Mucosa of gallbladder (tissue), 1 donor: ENCODE measurements around the gene PCP2. TPM values are rescaled to one million over a fixed set of nuclear protein-coding genes. Genes with fewer than 3 reads are reported as not detected.

Experiments
- DNase-seq: peaks from one replicate; pipeline ENCODE4 v3.0.0-alpha.2; 2020; ENCODE audit warnings: low spot score
- total RNA-seq: library from RNA; stranded (reverse); gene quantifications from one replicate; pipeline ENCODE4 v1.2.1, GENCODE V29; 2021
- donor health status: DM: no; HTN: no; CAD: no.

PCP2 gene
- total RNA-seq, 1 donor from 2014 or later = 4.7 TPM

DNA sequence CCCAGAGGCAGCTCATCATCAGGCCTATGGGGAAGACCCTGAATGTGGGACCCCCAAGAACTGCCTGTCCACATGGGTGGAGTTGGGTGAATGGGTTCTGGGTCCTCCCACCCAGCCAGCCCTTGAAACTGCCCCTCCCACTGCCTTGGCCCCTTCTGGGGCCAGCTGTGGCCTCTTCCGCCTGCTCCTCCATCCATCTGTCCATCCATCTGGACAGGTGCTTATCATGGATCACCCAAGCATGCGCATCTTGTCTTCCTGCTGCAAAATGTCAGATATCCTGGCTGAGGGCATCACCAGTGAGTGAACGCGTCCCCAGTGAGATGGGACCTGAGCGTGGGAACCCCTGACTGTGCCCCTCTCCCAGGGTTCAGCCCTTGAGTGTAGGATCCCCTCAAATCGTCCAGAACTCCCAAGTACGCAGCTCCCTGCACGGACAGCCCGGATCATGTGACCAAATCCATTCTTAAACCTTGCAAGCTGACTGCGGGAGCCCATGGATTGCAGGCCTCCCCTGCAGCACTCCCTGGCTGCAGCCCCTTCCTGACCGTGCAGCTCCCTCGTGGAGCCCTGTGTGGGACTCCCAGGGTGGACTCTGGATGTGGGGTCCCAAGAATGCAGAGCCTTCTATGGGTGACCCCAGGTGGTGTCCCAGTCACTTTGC, 5.4 kb upstream of the PCP2 start:
- DNase-seq = no peak

DNA sequence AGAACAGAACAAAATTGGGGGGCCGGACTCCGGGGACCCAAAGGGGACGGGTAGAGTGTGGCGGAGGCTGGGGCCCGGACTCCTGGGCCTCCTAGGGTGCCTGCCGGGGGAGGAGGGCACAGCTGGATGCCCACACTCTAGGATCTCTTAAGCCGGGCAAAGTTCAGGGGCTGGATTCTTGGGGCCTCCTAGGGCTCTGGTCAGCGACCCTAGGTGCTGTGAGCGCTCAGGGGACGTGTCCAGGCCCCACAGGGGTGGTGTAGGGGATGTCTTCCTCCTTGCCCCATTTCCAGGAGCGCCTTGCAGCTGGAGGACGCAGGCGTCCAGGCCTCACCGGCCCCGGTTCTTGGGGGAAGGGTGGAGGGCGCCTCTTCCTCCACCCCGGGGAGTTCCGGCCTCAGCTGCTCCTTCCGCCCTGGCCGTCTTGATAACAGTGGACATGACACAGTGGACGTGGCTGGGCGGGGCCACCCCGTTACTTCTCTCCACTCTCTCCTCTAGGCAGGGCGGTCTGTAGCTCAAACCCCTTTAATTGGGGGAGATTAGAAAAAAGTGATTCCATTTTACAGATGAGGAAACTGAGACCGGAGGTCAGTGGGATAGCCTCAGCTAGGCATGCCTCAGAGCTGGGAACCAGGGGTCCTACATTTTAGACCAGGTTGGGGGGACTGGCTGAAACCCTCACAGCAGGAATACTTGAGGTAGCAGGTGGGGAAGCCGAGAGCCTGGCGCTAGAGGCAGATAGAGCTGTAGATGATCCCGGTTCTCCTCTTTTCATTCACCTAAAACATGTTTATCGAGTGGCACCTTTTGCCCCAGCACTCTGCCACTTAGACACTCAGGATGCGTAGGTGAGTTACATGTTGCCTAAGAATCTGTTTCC, 4.1 kb upstream of the PCP2 start:
- peak; percentile 42 for DNase-seq

DNA sequence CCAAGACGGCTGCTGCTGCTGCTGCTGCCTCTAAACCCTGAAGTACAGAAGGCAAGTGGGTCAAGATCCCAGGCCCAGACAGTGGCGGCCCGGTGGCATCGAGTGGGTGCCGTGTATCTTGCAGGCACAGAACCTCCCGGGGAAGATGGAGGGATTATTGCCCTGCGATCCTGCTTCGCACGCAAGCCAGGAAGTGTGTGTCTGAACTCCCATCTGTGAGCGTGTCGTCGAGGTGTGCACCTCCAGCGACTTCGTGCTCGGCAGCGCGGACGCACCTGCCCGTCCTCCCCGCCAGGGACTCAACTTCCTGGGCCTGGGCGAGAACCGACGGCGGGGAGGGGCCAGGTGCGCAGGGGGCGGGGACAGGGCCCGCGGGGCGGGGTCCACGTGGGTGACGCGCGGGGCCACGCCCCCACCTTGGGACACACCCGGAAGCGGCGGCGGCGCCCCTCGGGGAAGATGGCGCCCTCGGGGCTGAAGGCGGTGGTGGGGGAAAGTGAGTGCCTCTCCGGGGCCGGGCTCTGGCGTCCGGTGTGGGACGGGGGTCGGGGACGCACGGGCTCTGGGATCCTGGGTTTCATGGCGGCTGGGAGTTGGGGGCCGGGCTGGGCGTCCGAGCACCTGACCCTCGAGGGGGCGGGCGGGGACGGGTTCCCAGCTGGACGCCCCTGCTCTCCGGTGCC, 3.3 kb upstream of the PCP2 start, which contains the start of gene STXBP2:
TSS of gene STXBP2 (plus strand) at position 420 of the 683 bp plus-strand sequence. CDS start at position 460, 40 bp downstream.
- peak; percentile 87 for DNase-seq

DNA sequence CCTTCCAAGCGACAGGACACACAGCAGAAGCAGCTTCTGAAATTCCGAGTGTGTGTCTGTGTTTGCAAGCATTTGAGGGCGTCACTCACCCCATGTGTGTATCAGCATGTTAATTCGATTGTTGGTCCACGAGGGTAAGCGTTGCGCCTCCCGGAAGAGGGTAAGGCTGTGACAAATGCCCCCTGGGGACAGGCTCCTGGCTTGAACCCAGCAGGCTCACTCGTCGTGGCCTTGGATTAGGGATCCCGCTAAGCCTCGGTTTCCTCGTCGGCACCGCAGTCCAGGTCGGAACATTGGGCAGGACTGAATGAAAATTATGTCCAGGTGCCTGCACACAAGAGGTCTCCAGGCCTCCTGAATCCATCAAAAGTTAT, 2.8 kb upstream of the PCP2 start:
- DNase-seq = no peak

DNA sequence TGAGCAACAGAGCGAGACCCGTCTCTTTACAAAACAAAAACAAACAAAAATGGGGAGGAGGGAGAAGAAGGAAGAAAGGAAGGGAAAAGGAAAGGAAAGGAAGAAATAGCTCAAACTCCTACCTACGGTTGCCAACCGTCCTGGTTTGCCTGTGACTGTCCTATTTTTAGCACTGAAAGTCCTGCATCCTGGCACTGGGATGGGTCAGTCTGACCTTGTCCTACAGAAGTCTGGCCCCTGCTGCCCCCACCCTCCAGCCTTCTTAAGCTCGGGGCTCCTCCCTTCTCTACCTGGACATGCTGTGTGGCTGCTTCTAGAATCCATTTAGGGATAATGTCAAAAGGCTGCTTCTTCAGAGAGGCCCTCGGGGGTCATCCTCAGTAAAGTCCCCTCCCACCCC, 2.2 kb upstream of the PCP2 start:
- DNase-seq = no peak

DNA sequence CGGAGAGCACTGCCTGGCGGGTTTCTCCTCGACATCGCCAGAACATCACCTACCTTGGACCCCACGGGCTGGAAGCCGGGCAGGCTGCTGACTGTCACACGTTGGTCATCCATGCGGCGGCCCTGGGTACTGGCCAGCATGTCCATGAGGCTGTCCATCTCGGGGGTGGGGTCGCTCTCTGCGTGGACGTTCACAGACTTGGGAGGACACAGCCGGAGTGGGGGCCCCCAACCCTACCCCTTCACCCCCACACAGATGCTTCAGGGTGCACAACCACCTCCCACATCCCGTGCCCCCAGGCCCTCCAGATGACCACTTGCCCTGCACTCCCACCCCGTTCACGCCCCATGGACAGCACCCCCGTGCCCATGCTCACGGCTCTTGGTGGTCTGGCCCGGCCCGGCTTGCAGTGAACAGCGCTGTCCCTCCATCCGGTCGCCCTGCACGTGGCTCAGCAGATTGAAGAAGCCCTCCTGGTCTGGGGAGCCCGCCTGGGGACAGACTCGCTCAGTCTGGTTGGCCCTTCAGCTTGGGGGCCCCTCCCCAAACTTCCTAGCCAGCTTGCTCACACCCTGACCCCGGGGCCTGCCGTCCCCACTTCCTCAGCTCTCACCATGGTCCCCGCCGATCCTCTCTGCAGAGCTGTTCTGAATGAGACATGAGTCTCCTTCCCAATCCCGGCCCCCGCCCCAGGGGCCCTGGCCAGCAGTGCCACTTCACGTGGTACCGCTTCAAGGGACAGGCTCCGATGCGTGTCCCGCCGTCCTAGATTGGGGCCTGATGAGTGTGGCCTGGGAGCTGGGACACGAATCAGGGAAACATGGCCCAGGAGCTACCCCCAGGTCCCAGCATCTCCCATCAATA, 947 bp downstream of the PCP2 start:
- no peak for DNase-seq

DNA sequence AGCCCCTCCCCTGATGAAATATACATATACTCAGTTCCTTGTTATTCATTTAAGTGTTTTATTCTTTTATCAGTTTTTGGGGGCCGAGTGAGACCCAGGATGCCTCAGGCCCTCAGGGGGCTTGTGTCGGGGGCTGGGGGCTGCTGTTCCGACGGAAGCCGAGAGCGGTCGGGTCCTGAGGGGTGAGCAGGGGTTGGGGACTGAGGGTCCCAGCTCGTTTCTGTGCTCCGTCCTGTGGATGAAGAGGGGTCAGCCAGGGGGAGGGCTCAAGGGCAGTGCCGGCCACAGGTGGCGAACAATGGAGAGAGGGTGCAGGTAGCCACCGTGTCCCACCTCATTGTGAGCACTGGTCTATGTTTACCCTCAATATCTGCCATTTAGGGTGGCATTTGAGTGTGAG, 1.9 kb downstream of the PCP2 start:
- no peak for DNase-seq

DNA sequence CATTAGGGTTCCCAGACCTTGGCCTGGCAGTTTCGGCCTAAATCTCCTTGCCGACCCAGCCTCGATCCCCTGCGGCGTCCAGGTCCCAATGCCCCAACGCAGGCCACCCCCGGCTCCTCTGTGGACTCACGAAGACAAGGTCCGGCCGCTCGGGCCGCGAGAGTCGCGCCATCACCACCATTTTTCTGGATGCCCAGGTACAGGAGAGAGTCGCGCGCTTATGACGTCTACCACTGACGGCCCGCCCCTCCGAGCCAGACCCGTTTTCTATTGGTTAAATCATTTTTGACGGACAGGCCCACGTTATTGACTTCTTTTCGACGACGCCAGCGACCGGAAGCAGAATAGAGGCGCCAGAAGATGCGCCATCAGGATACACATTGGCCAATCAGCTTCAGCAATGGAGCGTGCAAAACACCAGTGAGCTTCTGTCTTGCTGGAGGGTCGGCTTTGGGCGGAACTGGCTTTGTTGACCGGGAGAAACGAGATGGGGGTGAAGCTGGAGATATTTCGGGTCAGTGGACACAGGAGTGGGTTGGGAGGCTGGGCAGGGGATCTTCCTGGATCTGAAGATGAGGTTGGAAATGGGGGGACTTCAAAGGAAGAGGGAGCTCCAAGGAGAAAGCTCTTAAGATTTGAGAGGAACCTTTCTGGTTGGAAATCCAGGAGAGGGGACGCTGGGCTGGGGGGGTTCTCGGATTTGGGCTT, 4.0 kb downstream of the PCP2 start, which contains the start of the genes PET100 and XAB2:
TSS of gene PET100 (plus strand) at position 447 of the 708 bp plus-strand sequence. CDS start at position 488, 41 bp downstream.
TSS of gene XAB2 (minus strand) at position 199 of the 708 bp plus-strand sequence. CDS start at position 181, 18 bp downstream.
- DNase-seq = peak; percentile 99

DNA sequence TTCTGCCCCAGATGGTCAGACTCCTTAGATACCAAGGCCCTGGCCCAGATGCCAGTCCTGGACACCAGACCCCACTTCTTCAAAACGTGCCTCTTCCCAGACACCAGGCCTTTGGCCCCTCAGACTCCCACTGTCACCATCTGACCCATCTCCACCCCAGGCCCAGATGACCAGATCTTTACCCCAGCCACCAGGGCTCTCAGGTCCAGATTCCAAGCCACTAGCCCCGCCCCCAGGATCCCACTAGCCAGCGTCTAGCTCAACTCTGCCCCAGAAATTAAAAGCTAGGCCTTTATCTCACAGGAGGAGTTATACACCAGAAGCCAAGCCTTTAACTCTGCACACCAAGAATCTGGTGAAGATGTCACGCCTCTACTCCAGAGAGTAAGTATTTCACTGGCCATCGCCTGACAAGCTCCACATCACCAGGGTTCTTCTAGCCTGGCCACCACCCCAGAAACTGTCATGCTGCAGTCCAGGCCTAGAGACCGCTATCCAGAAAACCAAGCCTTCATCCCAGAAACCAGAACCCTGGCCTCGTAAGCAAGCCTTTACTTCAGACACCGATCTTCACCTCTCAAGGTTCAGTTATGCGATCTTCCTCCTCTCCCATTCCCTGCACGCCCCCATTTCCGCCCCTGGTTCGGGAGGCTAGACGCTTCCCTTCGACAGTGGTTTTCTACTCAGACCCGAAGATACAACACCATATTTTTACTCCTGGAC, 4.8 kb downstream of the PCP2 start:
- no peak for DNase-seq

DNA sequence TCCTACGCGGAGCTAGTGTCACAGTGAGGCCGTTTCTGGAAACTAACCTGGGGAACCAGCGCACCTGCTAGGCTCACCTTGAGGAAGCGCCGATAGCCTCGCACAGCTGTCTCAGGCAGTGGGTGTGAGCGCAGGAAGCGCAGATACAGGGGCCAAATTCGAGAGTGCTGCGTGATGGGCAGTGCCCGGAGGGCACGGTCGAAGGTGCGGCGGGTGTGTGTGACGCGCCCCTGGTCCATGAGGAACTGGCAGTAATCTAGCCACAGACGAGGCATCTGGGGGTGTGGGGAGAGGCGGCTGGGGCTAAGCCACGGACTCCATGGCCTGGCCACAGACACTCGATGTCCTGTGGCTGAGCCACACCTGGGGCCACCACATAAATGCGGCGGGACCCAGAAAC, 6.4 kb downstream of the PCP2 start:
- no peak for DNase-seq

DNA sequence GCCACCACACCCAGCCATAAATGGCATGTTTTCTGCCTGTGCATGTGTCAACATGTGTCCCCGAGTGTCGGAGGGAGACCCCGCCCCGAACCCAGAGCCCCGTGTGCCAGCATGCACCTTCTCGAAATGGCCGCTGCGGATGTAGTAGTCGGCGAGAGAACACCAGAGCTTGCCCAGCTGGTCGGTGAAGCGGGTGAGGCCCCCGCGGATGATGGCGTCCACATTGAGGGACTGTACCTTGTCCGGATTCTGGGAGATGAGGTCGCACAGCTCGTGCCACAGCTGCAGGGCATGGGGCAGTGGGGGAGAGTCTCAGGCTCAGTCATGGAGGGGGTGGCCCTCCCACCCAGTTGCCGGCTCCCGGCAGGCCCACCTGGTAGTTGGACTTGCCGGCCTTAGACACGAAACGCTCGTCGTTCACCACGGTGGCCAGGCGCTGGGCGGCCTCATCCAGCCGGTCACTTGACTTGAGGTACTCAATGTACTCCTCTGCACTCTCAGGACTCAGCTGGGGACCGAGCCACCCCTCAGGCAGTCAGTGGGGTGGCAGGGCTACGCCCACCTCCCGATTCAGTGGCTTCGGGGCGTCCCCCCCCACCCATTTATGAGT, 7.7 kb downstream of the PCP2 start:
- no peak for DNase-seq

DNA sequence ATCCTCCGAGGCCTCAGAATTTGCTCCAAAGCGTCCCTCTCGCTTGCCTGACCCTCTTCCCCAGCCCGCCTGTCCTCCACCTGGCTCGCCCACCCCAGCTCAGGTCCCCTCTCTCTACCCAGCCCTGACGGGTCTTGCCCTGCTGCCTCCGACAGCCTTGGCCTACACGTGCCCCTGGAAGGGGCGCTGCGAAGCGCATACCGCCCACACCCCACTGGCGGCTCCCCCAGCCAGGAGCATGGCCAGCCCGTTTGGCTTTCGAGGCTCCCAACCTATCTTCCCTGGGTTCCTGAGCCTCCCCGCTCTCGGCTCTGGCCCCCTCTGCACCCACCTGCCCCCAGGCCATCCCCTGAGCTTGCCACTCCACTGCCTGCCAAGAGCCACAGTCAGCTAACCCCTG, 8.7 kb downstream of the PCP2 start:
- DNase-seq = no peak

DNA sequence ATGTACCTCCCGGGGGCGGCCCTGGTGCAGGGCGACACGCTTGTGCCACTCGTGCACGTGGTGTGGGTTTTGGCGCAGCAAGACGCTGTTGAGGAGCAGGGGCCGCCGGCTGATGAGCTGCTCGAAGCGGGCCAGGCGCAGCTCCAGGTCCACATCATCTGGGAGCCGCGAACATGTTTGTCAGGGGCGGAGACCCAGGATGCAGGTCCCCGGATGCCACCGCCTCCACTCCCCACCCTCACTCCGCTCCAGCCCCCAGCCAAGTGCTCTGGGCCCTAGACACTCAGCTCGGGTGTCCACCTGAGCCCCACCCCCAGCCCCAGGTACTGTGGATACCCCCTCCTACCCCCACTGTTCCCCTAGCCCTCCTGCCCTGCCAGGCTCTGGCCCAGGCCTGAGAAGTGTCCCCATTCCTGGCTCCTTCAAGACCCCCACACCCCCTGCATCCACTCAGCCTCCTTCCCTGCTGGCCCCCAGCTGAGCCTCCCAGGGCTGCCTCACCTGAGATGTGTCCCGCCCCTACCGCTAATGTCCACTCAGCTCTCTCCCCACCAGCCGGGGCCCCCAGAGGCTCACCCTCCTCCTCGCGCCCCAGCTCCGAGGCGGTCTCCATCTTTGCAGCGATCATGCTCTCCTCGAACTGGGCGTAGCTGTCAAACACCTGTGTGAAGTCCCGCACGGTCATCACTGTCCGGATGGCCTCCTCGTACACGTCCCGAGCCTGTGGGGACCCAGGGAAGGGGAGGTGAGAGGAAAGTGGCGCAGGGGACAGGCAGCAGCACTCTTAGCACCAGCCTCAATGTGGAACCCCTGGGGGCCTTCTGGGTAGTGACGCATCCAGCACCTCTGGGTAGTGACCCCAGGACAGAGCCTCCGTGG, 9.6 kb downstream of the PCP2 start:
- DNase-seq = no peak

DNA sequence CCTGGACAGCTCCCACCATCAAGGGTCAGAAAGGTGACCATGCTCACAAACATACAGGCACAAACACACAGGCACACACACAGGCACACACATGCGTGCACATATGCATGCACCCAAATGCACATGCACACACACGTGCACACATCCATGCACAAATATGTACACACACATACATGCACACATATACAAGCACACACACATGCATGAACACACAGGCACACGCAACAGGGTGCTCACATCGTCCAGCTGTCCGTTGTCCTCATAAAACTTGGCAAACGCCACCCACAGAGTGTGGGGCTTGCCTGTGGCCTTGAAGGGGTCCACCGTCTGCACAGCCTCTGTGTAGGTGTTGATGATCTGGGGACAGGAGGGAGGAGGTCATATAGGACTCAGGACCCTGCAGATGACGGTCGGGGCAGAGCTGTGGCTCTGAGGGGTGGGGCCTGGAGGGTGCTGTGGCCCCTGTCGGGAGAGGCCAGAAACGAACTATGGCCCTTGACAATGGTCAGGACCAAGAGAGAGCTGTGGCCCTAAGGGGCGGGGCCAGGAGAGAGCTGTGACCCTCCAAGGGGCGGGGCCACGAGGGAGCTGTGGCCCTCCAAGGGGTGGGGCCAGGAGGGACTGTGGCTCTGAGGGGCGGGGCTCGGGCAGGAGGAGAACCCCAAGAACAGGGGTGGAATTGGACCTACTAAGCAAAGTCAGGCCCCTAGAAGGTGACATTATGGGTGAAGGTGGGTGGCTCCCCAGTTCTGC, 10.4 kb downstream of the PCP2 start:
- no peak for DNase-seq

DNA sequence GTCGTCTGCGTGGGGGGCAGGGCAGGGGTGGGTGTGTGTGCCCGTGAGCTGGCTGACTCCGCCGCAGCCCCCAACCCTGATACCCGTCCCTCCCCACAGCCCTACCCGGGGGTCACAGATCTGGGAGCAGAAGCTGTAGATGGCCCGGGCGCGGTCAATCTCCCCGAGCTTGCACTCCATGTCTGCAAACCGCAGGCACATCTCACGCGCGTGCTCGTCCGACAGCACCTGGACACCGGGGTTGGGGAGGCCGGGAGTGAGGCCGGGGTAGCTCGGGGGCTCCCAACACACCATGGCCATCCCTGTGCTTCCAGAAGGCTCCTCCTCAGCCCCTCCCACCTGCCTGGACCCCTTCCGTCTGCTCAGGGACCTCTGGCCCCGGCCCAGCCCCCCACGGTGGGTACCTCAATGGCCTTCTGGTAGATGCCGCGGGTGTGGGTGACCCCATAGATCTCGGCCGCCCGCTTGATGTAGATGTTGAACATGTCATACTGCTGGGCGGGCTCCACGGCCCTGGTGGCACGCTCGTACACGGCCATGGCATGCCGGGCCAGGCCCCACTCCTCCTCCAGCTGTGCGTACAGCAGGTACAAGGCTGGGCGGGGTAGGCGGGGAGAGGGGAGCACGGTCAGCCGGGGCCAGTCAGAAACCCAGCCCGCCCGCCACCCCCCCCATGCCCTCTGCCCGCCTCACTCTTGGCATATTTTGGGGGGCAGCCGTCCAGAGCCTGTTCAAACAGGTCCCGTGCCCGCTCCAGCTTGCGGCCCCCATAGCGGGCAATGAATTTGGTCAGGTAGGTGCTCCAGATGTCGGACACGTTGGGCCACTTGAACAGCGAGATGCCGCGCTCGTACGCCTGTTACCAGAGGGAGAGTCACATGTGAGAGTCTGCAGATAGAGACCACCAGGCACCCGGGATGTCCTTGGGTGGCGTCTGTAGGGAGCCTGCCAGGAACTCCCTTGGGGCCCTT, 12.8 kb downstream of the PCP2 start:
- DNase-seq = no peak

DNA sequence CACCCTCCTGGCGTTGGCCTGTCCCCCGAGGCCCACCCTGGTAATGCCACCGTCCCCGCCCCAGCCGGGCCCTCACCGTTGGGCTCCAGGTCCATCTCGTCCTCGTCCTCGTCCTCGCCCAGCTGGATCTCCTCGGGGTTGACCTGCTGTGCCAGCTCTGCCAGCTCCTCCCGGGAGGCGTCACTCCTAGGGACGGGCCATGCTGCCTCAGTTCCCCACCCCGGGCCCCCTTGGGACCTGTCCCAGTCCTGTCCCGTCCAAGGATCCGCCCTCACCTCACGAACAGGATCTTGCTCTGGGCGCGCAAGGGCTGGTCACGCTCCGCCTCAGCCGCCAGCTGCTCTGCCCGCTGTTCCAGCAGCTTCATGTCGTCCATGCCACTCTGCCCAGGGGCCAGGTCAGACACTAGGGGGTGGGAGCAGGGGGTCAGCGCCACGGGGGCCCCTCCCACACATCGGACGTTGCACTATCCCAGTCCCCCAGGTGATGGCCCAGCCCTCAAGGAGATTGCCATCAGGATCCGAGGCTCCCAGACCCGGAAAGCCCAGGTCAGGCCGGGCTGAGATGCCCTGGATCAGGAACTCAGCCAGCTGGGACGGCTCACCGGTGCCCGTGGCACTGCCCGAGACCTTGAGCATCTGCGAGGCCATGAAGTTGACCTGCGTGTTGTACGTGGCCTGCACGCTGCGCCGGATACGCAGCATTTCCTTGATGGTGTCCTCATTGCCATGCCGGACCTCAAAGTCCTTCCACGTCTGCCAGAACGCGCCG, 13.7 kb downstream of the PCP2 start:
- peak; percentile 53 for DNase-seq
